DMS114 treated with DMSO at 0.1 percent for 48 hours (cell line): ENCODE results near the gene CFAP46.
"Not testable (repeated sequence)": the region's sequence is repeated elsewhere in the genome, so short reads cannot be mapped to it uniquely, and the experiment has no call there.

Experiments
- DNase-seq: peaks from one replicate; lab custom pipeline; 2025; ENCODE audit not compliant: unreplicated experiment; lab: John Stamatoyannopoulos, UW

CFAP46 gene

GRCh38 chr10:132832186-132832969, 110.0 kb downstream of the CFAP46 start:
- DNase-seq = no peak

- DNase-seq = no peak
Measured at GRCh38 chr10:132829403-132829802, 113.0 kb downstream of the CFAP46 start.

DNA sequence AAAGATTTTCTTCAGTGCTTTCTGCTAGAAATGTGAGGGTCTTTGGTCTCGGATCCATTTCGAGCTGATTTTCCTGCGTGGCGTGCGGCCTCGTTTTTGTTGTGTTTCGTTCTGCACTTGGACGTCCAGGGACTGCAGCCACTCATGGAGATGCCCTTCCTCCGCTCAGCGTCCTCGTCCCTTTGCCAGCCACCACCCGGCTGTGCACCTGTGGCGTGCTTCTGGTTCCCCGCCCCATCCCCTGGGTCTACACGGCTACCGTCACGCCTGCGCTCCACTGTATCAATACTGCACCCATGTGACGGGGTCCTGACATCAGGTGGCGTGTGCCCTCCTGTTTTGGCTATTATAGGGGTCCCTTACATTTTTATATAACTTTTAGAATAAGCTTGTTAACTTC, 113.7 kb downstream of the CFAP46 start:
- no peak for DNase-seq

DNA sequence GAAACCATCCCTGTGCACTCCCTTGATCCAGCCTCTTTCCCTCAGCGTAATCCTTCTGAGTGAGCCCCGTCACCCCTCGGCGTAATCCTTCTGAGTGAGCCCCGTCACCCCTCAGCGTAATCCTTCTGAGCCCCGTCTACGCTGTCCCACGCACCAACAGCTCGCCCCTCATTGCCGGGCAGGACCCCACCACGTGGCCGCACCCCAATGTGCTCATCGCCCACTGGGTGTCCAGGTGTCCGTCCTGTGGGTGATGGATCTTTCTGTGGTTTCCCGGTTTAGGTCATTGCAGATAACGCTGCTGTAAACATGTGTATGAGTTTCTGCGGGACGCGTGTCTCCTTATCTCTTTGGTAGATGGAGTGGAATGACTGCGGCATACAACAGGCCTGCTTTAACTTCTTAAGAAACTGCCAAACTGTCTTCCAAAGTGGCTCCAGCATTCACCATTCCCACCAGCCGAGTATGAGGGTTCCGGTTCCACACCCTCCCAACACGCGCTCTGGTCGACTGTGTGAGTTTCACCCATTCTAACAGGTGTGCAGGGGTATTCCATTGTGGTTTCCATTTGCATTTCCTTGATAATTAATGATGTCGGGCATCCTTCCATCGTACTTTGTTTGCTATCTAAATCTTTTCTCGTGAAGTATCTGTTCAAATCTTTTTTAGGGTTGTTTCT, 114.4 kb downstream of the CFAP46 start:
- no peak for DNase-seq

GRCh38 chr10:132827423-132827789, 115.0 kb downstream of the CFAP46 start:
- no peak for DNase-seq

GRCh38 chr10:132826524-132827422, 115.6 kb downstream of the CFAP46 start:
- DNase-seq = no peak

- DNase-seq = not testable (repeated sequence)
Measured at GRCh38 chr10:132825783-132826523, 116.4 kb downstream of the CFAP46 start.

DNA sequence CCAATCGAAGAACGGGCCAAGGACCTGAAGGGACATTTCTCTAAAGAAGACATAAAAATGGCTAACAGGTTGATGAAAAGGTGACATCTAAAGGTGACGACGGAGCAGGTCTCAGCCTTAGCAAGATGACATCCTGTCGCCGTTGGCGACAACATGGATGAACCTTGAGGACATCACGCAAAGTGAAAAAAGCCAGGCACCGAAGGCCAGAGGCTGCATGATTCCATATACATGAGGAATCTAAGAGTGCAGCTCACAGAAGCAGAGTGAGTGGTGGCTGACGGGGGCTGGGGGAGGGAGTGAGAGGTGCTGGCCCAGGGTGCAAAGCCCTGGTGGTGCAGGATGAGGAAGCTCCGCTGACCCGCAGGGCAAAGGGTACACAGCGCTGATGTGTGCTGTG, 122.3 kb downstream of the CFAP46 start:
- no peak for DNase-seq

DNA sequence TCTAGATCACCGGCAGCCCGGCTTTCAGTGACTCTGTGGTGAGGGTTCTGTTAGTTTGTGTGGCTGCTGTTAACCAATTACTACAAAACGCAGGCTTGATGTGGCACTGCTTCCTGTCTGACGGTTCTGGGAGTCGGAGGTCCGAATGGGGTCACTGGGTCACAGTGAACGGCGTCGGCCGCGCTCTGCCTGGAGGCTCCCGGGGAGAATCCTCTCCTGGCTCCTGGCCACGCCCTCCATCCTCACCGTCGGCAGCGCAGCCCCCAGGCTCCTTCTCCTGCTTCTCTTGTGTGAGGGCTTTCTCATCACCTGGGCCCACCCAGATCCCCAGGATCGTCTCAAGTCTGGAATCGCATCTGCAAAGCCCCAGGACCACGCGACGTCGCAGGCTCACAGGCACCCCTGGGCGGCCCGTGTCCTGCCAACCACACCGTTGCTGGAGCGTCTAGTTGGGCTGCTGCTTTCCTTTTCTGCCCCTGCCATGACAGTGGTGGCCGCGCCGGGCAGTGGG, 124.6 kb downstream of the CFAP46 start:
- no peak for DNase-seq

DNA sequence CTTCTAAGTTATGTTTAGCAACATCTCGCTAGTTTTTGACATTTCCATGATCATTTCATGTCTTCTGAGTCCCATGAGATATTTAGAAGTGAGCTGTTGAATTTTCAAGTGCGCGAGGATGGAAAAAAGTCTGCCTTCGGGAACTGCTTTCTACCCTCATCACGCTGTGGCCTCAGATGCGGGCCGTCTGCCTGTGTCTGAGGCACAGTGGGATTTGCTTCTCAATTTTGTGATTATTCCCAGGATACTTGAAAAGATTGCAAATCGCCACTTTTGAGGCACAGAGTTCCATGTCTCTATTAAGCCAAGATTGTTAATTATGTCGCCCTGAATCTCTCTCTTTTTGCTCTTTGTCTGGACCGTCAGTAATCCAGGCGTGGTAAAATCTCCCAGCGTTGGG, 125.7 kb downstream of the CFAP46 start:
- DNase-seq = no peak

- DNase-seq = no peak
Measured at GRCh38 chr10:132815168-132815857, 127.1 kb downstream of the CFAP46 start.

DNA sequence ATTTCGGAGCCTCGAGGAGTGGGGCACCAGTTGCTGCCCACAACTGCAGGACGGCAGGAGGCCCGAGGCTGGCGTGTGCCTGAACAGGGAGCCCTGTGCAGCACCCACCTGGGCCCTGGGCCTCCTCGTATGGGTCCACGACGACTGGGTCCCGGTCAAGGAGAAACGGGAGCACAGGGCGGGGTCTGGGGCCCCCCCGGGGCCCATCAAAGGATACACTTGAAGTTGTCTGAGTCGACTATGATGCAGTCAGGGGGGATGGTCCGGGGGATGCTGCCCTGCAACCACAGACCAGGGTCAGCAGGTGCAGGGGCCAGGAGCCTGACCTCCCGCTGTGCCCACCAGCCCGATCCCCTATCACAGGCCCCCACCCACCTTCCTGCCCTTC, 127.9 kb downstream of the CFAP46 start:
- no peak for DNase-seq

- DNase-seq = no peak
Measured at GRCh38 chr10:132813560-132814468, 128.6 kb downstream of the CFAP46 start.

- DNase-seq = no peak
Measured at GRCh38 chr10:132813001-132813401, 129.4 kb downstream of the CFAP46 start.

GRCh38 chr10:132812520-132812919, 129.8 kb downstream of the CFAP46 start:
- DNase-seq = no peak

GRCh38 chr10:132811891-132812481, 130.4 kb downstream of the CFAP46 start:
- DNase-seq = no peak

GRCh38 chr10:132810807-132811700, 131.3 kb downstream of the CFAP46 start:
- DNase-seq = no peak
